GM23338 (cell line): ENCODE results near the gene MAP7D3. TPM values are rescaled to one million over a fixed set of nuclear protein-coding genes. Genes with fewer than 3 reads are reported as not detected.

Experiments
- ATAC-seq: fragments of 200-7000 bp; cut with Tn5 transposase; 3 replicates; pipeline ENCODE4 v1.9.1; 2020
- DNase-seq: peaks from one replicate; pipeline ENCODE4 v3.0.0-alpha.2; 2015; ENCODE audit warnings: low spot score
- H2AFZ ChIP-seq: fragments of 200-600 bp; sonication (generic); 2 replicates; pipeline ENCODE4 v1.8.0; 2016; ENCODE audit warnings: antibody characterized with exemption, mild to moderate bottlenecking, moderate library complexity
- H3F3A ChIP-seq: fragments of 200-600 bp; sonication (generic); replicated peaks from 2 replicates; pipeline ENCODE4 v1.8.0; 2017; ENCODE audit warnings: antibody characterized with exemption, mixed run types, low read depth
- H3K27ac ChIP-seq: fragments of 200-600 bp; sonication (generic); 2 replicates; pipeline ENCODE4 v1.6.1; 2016; ENCODE audit warnings: low read depth
- H3K27me3 ChIP-seq: fragments of 200-600 bp; sonication (generic); 2 replicates; pipeline ENCODE4 v1.8.0; 2016; ENCODE audit warnings: mild to moderate bottlenecking, mixed run types, moderate library complexity; ENCODE audit not compliant: insufficient read depth
- H3K36me3 ChIP-seq: fragments of 200-600 bp; sonication (generic); 2 replicates; pipeline ENCODE4 v1.8.0; 2016; ENCODE audit warnings: mild to moderate bottlenecking; ENCODE audit not compliant: insufficient read depth
- H3K4me1 ChIP-seq: fragments of 200-600 bp; sonication (generic); 2 replicates; pipeline ENCODE4 v1.8.0; 2016; ENCODE audit warnings: mild to moderate bottlenecking, moderate library complexity; ENCODE audit not compliant: insufficient read depth
- H3K4me2 ChIP-seq: fragments of 200-600 bp; sonication (generic); 2 replicates; pipeline ENCODE4 v1.7.1; 2017; ENCODE audit warnings: mixed run types
- H3K4me3 ChIP-seq: fragments of 200-600 bp; sonication (generic); 2 replicates; pipeline ENCODE4 v1.6.1; 2016; ENCODE audit warnings: mixed run types
- H3K79me2 ChIP-seq: fragments of 200-600 bp; sonication (generic); replicated peaks from 2 replicates; pipeline ENCODE4 v1.8.0; 2017; ENCODE audit warnings: mild to moderate bottlenecking; ENCODE audit not compliant: insufficient read depth
- H3K9me2 ChIP-seq: fragments of 200-600 bp; sonication (generic); 2 replicates; pipeline ENCODE4 v1.8.0; 2017; ENCODE audit not compliant: insufficient read depth
- H4K20me1 ChIP-seq: fragments of 200-600 bp; sonication (generic); replicated peaks from 2 replicates; pipeline ENCODE4 v1.8.0; 2017; ENCODE audit warnings: mild to moderate bottlenecking; ENCODE audit not compliant: insufficient read depth
- H3K27ac Mint-ChIP-seq: 2 replicates; pipeline ENCODE4 v1.8.0; 2020; ENCODE audit warnings: inconsistent platforms, mild to moderate bottlenecking, moderate library complexity, mixed read lengths
- H3K27me3 Mint-ChIP-seq: 3 replicates; pipeline ENCODE4 v1.8.0; 2022; ENCODE audit warnings: low read depth, mild to moderate bottlenecking, moderate library complexity, mixed read lengths, inconsistent platforms; ENCODE audit not compliant: insufficient read depth, poor library complexity
- H3K36me3 Mint-ChIP-seq: 3 replicates; pipeline ENCODE4 v1.8.0; 2021; ENCODE audit warnings: low read depth, mild to moderate bottlenecking, inconsistent platforms, moderate library complexity, mixed read lengths
- H3K4me1 Mint-ChIP-seq: 3 replicates; pipeline ENCODE4 v1.8.0; 2020; ENCODE audit warnings: mild to moderate bottlenecking, inconsistent platforms, mixed read lengths
- H3K4me3 Mint-ChIP-seq: 3 replicates; pipeline ENCODE4 v1.8.0; 2021; ENCODE audit warnings: moderate library complexity, mild to moderate bottlenecking, inconsistent platforms, mixed read lengths
- H3K9me3 Mint-ChIP-seq: 3 replicates; pipeline ENCODE4 v1.8.0; 2020; ENCODE audit warnings: moderate library complexity, mild to moderate bottlenecking, inconsistent platforms, mixed read lengths
- CREB1 ChIP-seq: fragments of 250-450 bp; sonication (Bioruptor Pico); IDR thresholded peaks from 2 replicates; pipeline ENCODE4 v1.5.0; 2020; ENCODE audit warnings: low read depth, mild to moderate bottlenecking, moderate library complexity
- EZH2 ChIP-seq: fragments of 200-600 bp; sonication (generic); IDR thresholded peaks from one replicate; pipeline ENCODE4 v1.8.0; 2017; ENCODE audit warnings: antibody characterized with exemption, mild to moderate bottlenecking, low read depth; ENCODE audit not compliant: unreplicated experiment
- EZH2phosphoT487 ChIP-seq: fragments of 200-600 bp; sonication (generic); IDR thresholded peaks from one replicate; pipeline ENCODE4 v1.8.1; 2018; ENCODE audit warnings: antibody characterized with exemption; ENCODE audit not compliant: unreplicated experiment
- JUNB ChIP-seq: IDR thresholded peaks from one replicate; pipeline ENCODE4 v1.6.1; 2016; ENCODE audit warnings: antibody characterized with exemption; ENCODE audit not compliant: unreplicated experiment
- NANOG ChIP-seq: IDR thresholded peaks from 2 replicates; pipeline ENCODE4 v1.6.1; 2016; ENCODE audit warnings: antibody characterized with exemption, borderline replicate concordance
- POLR2AphosphoS5 ChIP-seq: IDR thresholded peaks from 2 replicates; pipeline ENCODE4 v1.6.1; 2016; ENCODE audit warnings: antibody characterized with exemption, low read depth
- REST ChIP-seq: IDR thresholded peaks from one replicate; pipeline ENCODE4 v1.6.1; 2018; ENCODE audit warnings: antibody characterized with exemption; ENCODE audit not compliant: unreplicated experiment
- STAT1 ChIP-seq: IDR thresholded peaks from one replicate; pipeline ENCODE4 v1.6.1; 2016; ENCODE audit warnings: antibody characterized with exemption; ENCODE audit not compliant: unreplicated experiment
- ZNF114 ChIP-seq: fragments of 250-450 bp; sonication (Bioruptor Pico); IDR thresholded peaks from 2 replicates; pipeline ENCODE4 v1.5.0; 2020; ENCODE audit warnings: mild to moderate bottlenecking, moderate library complexity
- ZNF331 ChIP-seq: fragments of 250-450 bp; sonication (Bioruptor Pico); IDR thresholded peaks from 2 replicates; pipeline ENCODE4 v1.5.0; 2020; ENCODE audit warnings: low read depth, mild to moderate bottlenecking, moderate library complexity
- polyA plus RNA-seq: library from polyadenylated mRNA; unstranded; fragments of >200 nt; fragmentation: Nextera tagmentation; extraction: Ambion mirVana; gene quantifications from 2 replicates; pipeline ENCODE4 v1.2.1, GENCODE V29; 2016
- total RNA-seq: library from RNA; depleted of rRNA; stranded (reverse); fragments of >200 nt; shearing (Covaris generic); gene quantifications from 2 replicates; pipeline ENCODE4 v1.2.3, GENCODE V29; 2014
- TF ChIP-seq, protein P1 (sequence below), 2 experiments: fragments of 200-600 bp in 1 of 2; sonication (generic) in 1 of 2; conservative IDR thresholded peaks; 2 replicates each; pipeline versions ENCODE4 v1.5.1 to v1.6.1; 2016 to 2017; ENCODE audit warnings: antibody characterized with exemption in 2 of 2, low read depth in 2 of 2, mild to moderate bottlenecking in 2 of 2, moderate library complexity in 1 of 2
- TF ChIP-seq, protein P2 (sequence below): IDR thresholded peaks from 2 replicates; pipeline ENCODE4 v1.6.1; 2016; ENCODE audit warnings: antibody characterized with exemption

The MAP7D3 gene
- total and polyA plus RNA-seq, 2 experiments from 2014 or later = 14.5 to 33.4 TPM

DNA sequence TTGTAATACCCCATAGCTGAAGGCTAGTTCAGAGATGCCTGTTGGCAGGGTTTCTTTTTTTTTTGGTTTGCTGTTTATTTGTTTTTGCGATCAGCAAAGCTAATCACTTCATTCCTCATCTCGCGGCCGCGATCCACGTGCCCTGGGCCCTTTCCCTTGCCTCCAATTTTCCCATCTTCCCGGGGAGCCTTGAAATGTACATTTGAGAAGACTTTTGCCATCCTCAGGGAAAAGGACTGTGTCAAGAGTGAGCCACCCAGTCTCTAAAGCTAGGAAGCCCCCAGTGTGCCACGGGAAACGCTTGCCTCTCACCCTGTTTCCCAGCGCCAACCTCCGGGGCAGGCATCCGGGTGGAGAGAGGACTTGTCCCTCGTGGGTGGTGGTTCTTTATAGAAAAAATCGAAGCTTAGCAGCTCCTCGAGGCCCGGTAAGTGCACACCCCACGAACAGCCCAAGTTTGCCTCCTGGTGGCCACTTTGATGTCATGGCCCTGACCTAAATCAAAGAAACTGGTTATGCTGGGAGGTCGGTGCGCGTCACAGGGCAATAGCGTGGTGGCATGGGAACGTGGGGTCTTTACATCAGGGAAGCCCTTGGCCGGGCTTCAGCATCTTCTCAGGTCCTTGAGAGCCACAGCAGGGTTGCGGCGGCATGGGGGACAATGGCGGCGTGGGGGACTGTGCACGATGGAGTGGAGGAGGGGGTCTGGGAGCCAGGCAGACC, 42.0 kb downstream of the MAP7D3 start:
- Histone ChIP-seq H3K36me3 (no peaks in the 10 kb centered on the region), H3K79me2 (no peaks in the 10 kb centered on the region), H3K9me2 (no peaks in the 10 kb centered on the region), H3F3A (no peaks in the 10 kb centered on the region), H3K4me2 (no peak overlapping the region), H3K27ac (peak overlapping the region; percentile 69; the same call in 1 of the 2 replicates), H2AFZ (no peak overlapping the region), H3K4me1 (peaks cover 3% of the 10 kb centered on the region; the same call in 1 of the 2 replicates), H3K27me3 (no peaks in the 10 kb centered on the region), H3K4me3 (no peak overlapping the region), H4K20me1 (no peaks in the 10 kb centered on the region)
- DNase-seq (peak; percentile 57), ATAC-seq (peak; percentile 75)
- TF ChIP-seq EZH2phosphoT487 (no peak), CREB1 (no peak), STAT1 (no peak)
- TF ChIP-seq, protein P1, sequence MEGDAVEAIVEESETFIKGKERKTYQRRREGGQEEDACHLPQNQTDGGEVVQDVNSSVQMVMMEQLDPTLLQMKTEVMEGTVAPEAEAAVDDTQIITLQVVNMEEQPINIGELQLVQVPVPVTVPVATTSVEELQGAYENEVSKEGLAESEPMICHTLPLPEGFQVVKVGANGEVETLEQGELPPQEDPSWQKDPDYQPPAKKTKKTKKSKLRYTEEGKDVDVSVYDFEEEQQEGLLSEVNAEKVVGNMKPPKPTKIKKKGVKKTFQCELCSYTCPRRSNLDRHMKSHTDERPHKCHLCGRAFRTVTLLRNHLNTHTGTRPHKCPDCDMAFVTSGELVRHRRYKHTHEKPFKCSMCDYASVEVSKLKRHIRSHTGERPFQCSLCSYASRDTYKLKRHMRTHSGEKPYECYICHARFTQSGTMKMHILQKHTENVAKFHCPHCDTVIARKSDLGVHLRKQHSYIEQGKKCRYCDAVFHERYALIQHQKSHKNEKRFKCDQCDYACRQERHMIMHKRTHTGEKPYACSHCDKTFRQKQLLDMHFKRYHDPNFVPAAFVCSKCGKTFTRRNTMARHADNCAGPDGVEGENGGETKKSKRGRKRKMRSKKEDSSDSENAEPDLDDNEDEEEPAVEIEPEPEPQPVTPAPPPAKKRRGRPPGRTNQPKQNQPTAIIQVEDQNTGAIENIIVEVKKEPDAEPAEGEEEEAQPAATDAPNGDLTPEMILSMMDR (conservative IDR thresholded peaks at IDR 0.05; ENCODE audit: low read depth in 2 of 2) = peak; percentile 41 to 61
- Mint-ChIP-seq H3K36me3 (no peaks in the 10 kb centered on the region; the same call in 1 of the 3 replicates), H3K4me3 (no peak overlapping the region), H3K9me3 (no peaks in the 10 kb centered on the region), H3K27me3 (peaks cover 1% of the 10 kb centered on the region), H3K4me1 (peaks cover 19% of the 10 kb centered on the region; the same call in 2 of the 3 replicates), H3K27ac (no peak overlapping the region)

DNA sequence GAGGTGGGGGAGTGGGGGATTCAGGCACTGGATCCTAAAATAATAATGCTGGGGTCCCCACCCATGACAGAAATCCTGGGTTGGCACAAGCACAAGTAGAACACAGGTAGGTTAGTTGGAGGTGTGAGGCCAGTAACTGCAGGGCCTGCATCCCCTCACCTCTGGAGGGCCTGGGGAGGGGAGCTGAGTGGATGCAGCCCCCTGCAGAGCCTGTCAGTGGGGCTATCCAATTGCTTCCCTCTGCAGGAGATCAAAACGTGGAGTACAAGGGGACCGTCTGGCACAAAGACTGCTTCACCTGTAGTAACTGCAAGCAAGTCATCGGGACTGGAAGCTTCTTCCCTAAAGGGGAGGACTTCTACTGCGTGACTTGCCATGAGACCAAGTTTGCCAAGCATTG, 43.7 kb downstream of the MAP7D3 start:
- H3K4me3 Mint-ChIP-seq = no peak overlapping the region
- no peak for TF ChIP-seq REST
- TF ChIP-seq, protein P1 (conservative IDR thresholded peaks at IDR 0.05; ENCODE audit: low read depth in 2 of 2) = no peak
- no peak for TF ChIP-seq STAT1
- TF ChIP-seq ZNF114 (CRISPR knock-in tag) = no peak
- no peak for TF ChIP-seq NANOG
- TF ChIP-seq POLR2AphosphoS5 = no peak
- no peak for TF ChIP-seq ZNF331
- TF ChIP-seq CREB1 = no peak
- no peak for TF ChIP-seq JUNB
- TF ChIP-seq EZH2 = no peak
- TF ChIP-seq, protein P2, sequence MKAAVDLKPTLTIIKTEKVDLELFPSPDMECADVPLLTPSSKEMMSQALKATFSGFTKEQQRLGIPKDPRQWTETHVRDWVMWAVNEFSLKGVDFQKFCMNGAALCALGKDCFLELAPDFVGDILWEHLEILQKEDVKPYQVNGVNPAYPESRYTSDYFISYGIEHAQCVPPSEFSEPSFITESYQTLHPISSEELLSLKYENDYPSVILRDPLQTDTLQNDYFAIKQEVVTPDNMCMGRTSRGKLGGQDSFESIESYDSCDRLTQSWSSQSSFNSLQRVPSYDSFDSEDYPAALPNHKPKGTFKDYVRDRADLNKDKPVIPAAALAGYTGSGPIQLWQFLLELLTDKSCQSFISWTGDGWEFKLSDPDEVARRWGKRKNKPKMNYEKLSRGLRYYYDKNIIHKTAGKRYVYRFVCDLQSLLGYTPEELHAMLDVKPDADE = no peak

More for the DNA sequence above, 43.7 kb downstream of the MAP7D3 start:
- Histone ChIP-seq H3K27ac (no peak overlapping the region), H3K79me2 (no peaks in the 10 kb centered on the region), H3K9me2 (no peaks in the 10 kb centered on the region), H3K27me3 (no peaks in the 10 kb centered on the region), H4K20me1 (no peaks in the 10 kb centered on the region), H3K36me3 (no peaks in the 10 kb centered on the region), H2AFZ (no peak overlapping the region), H3K4me1 (peaks cover 3% of the 10 kb centered on the region; the same call in 1 of the 2 replicates), H3K4me3 (no peak overlapping the region), H3F3A (no peaks in the 10 kb centered on the region), H3K4me2 (no peak overlapping the region)
- Mint-ChIP-seq H3K36me3 (no peaks in the 10 kb centered on the region; the same call in 1 of the 3 replicates), H3K27ac (no peak overlapping the region), H3K9me3 (no peaks in the 10 kb centered on the region), H3K4me1 (peaks cover 19% of the 10 kb centered on the region; the same call in 2 of the 3 replicates), H3K27me3 (peaks cover 1% of the 10 kb centered on the region)
- ATAC-seq (no peak), DNase-seq (no peak)
